Suppressor macrophage treated with lipopolysaccharide for 1 hour (primary cell): Measurements from ENCODE around the gene LYPD1.

Experiments
- DNase-seq, 3 donors: peaks; one replicate each; pipeline ENCODE4 v3.0.0-alpha.2; 2020 to 2022

LYPD1 gene

DNA sequence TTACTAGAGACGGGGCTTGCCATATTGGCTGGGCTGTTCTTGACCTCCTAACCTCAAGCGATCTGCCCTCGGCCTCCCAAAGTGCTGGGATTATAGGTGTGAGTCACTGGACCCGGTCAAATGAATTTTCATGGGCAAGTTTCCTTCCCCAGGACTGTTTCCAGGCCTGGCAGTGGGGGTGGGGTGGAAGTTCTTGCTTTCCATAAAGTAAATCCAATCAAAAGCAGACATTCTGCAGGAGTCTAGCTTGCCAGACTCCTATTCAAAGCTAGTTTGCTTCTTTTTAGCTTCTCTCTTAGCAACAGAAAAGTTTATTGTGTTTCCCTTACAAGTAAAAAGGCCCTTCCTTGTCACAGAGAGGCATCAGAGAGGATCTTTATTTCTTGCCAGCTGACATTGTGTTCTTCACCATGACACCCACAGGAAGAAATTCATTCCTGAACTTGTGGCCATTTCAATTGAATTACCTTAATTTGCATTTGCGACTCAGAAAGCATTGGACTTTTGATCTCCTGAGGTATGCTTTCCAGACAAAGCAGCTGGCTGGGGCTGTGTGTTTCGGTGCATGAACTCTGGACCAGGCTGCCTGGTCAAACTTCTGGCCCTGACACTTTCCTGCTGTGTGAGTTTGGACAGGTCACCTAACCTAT is 37.9 kb downstream of the LYPD1 start:
- DNase-seq: no peak

DNA sequence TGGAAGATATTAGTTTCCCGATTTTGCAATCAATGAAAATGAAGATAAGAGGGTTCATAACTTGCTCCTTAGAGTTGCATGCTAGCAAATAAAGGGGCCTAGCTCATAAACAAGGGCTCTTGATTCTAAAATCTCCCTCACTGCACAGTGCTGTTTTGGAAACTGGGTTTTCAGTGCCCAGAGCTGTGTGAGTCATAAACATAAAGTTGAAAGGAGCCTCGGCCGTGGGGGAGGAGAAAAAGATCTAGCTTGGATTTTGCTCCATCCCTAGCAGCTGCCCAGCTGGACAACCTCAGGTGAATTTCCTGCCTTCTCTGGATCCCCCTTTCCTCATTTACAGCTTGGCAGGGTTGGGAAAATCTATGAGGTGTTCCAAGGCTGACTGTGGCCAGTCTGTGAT is 42.5 kb downstream of the LYPD1 start:
- no peak for DNase-seq

GRCh38 chr2:132623096-132623839 is 46.7 kb downstream of the LYPD1 start:
- peak; percentile 32 to 50 (median 44) for DNase-seq

DNA sequence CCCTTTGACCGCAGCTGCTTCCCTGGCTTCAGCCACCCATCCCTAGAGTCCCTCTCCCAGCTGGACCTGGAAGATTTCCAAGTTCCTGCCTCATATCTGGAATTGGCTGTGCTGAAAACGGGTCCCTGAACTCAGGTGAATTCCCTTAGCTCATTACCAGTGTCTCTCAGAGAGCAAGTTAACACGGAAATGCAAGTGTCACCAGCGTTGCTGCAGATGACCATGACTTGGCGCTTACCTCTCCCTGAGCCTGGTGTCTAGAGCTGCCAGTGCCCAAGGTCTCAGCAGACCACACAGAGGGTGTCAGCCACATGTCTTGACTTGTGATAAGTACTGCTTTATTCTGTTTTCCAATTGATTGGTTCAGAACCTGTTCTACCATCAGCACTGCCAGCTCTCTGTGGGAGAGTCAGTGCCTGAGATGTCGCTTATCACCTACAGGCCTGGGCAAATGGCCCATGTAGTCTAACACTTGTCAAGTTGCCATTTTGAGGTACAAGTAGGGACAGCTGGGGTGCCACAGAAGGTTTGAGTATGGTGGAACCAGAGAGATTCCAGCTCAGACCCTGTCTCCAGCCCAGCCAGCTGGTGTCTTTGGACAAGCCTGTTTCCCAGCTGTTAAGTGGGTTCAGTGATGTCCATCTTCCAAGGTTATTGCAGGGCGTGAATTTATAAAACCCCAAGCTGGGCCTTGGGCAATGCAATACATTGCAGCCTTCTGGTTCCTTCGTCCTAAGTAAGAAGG is 48.7 kb downstream of the LYPD1 start:
- no peak for DNase-seq

GRCh38 chr2:132620115-132620514 is 49.9 kb downstream of the LYPD1 start:
- DNase-seq: peak; percentile 27 to 44 (median 34)

GRCh38 chr2:132618734-132619133 is 51.3 kb downstream of the LYPD1 start:
- no peak for DNase-seq

DNA sequence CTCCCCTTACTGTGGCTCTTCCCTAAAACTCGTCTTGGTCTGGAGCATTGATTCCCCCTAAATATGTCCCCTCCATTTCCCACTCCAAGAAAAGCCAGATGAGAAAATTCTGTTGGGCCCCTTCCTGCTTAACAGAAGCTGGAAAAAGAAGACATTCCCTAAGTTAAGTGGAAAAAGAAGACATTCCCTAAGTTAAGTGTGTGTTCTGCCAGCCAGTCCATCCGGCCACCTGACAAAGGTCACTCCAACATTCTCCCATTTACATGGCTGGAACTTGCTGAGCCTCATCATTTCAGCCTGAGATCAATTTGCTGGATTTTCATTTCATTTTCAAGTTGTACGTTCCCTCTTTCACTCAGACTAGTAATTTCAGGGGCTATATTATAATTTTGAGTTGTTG is 52.0 kb downstream of the LYPD1 start:
- no peak for DNase-seq

GRCh38 chr2:132615329-132616085 is 54.5 kb downstream of the LYPD1 start:
- DNase-seq: no peak

DNA sequence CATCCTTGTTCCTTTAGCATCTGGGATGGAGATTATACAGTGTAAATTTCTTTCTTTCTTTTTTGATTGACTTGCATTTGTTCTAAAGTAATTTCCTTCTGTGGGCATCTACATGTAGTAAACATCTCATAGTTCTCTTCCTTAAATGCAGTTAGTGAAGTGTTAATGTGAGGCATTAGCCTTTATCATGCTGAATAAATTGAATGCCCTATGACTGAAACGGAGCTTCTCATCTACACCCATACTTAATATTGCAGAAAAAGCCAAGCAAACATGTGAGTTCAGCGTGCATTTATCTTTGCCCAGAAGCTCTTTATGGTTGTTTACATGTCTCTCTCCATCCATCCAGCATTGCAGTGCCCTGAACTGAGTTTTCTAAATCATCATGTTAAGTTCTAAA is 58.3 kb downstream of the LYPD1 start:
- no peak for DNase-seq

GRCh38 chr2:132609101-132609890 is 60.7 kb downstream of the LYPD1 start:
- DNase-seq: no peak

- no peak for DNase-seq
Measured at GRCh38 chr2:132608311-132608710, 61.7 kb downstream of the LYPD1 start.

- no peak for DNase-seq
Measured at GRCh38 chr2:132607426-132608090, 62.4 kb downstream of the LYPD1 start.

- no peak for DNase-seq
Measured at GRCh38 chr2:132606649-132607048, 63.4 kb downstream of the LYPD1 start.

GRCh38 chr2:132605236-132606180 is 64.5 kb downstream of the LYPD1 start:
- DNase-seq: no peak

DNA sequence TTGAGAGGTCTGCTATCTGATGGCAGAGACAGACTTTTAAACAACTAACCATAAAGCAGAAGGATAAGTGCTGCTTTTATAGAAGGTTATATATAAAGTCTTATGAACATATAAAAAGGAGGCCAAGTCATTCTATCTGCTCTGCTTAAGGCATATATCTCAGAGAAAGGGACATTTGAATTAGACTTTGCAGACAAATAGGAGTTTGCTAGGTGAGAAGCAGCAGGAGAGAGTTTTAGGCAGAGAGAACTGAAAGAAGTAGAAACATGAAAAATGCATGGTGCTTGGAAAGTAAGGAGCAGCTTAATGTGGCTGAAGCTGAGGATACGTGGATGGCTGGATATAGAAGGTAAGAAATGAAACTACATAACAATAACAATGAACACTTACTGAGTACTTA is 65.4 kb downstream of the LYPD1 start:
- DNase-seq: no peak

DNA sequence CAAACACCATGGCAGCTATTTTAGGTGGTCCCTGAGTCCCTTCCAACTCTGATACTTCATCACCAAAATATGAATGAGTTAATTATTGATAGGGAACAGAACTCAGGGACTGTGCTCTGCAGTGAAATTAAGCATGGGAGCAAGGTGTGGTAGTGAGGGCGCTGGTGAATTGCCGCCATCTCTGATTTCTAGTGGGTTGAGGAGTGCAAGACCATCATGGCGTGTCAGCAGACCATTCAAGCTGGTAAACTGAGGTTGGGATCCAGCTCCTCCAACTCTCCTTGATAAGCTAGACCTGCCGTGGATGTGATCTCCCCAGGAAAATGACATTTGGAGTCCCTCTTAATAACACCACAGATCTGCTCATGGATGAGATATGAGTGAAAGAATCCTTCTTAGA is 70.4 kb downstream of the LYPD1 start:
- no peak for DNase-seq

- DNase-seq: no peak
Measured at GRCh38 chr2:132598536-132598935, 71.5 kb downstream of the LYPD1 start.

- DNase-seq: no peak
Measured at GRCh38 chr2:132597831-132598230, 72.2 kb downstream of the LYPD1 start.

GRCh38 chr2:132597166-132597565 is 72.8 kb downstream of the LYPD1 start:
- DNase-seq: no peak

GRCh38 chr2:132595693-132596092 is 74.3 kb downstream of the LYPD1 start:
- DNase-seq: no peak

DNA sequence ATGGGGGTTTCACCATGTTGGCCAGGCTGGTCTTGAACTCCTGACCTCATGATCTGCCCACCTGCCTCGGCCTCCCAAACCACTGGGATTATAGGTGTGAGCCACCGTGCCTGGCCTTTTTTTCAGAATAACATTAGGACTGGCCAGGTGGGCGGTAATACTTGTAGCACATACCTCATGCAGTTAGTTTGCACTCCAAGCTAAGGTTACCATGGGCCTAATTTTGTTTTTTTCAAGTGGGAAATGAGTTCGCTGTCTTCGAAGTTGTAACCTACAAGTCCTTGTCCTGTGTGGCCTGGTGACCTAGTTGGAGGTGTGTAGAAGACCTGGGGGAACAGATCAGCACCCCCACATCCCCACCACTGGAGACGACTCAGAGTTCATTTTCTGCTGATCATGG is 74.8 kb downstream of the LYPD1 start:
- DNase-seq: no peak
